Endothelial cell of umbilical vein (primary cell): ENCODE results near the gene PAPPA2. TPM values are rescaled to one million over a fixed set of nuclear protein-coding genes. Genes with fewer than 3 reads are reported as not detected.

Experiments used
- BruUV-seq: library from RNA; stranded (reverse); fragments of 400-500 nt; replicated peaks from 2 replicates; lab custom pipeline; 2021; lab: Mats Ljungman, UMichigan
- CTCF ChIA-PET: fragments of 300-600, 350-600 bp; sonication (Branson Sonifier 250); formaldehyde crosslinking; loops from one replicate; lab custom pipeline; 2021; ENCODE audit warnings: antibody characterized with exemption, inconsistent platforms; lab: Charles Lee
- POLR2A ChIA-PET: fragments of 300-600, 350-600 bp; sonication (Branson Sonifier 250); formaldehyde crosslinking; loops from one replicate; lab custom pipeline; 2021; ENCODE audit warnings: antibody characterized with exemption, inconsistent platforms; lab: Charles Lee
- DNase-seq: peaks from one replicate; pipeline ENCODE4 v3.0.0-alpha.2; 2011; ENCODE audit warnings: low read depth, low spot score
- FAIRE-seq: peaks from 2 replicates; lab custom pipeline; 2011; peaks lifted over from hg19 to GRCh38; lab: Jason Lieb, UNC
- H2AFZ ChIP-seq: 2 replicates; pipeline ENCODE4 v1.6.0; 2012; ENCODE audit warnings: low read depth, low read length, control low read depth, inconsistent platforms
- H3K27ac ChIP-seq: 2 replicates; pipeline ENCODE4 v1.5.1; 2011; ENCODE audit warnings: low read depth, mild to moderate bottlenecking, control low read depth, low read length, moderate library complexity; ENCODE audit not compliant: insufficient read depth
- H3K27me3 ChIP-seq, 2 experiments: 2 replicates each; pipeline versions ENCODE4 v1.6.0 to v1.6.1; 2011; ENCODE audit warnings: low read length in 2 of 2, mixed read lengths in 1 of 2; ENCODE audit not compliant: control insufficient read depth in 2 of 2, insufficient read depth in 2 of 2
- H3K36me3 ChIP-seq, 2 experiments: 2 replicates in 1 of 2; 3 replicates in 1 of 2; pipeline ENCODE4 v1.5.1; 2011; ENCODE audit warnings: low read length in 2 of 2, mild to moderate bottlenecking in 1 of 2, moderate library complexity in 1 of 2; ENCODE audit not compliant: control insufficient read depth in 2 of 2, insufficient read depth in 2 of 2; ENCODE audit errors: extremely low read depth in 1 of 2
- H3K4me1 ChIP-seq: 3 replicates; pipeline ENCODE4 v1.5.1; 2011; ENCODE audit warnings: mild to moderate bottlenecking, low read length; ENCODE audit not compliant: control insufficient read depth, insufficient read depth; ENCODE audit errors: extremely low read depth
- H3K4me2 ChIP-seq: 2 replicates; pipeline ENCODE4 v1.6.1; 2011; ENCODE audit warnings: low read length, control low read depth, mixed read lengths; ENCODE audit not compliant: insufficient read depth
- H3K4me3 ChIP-seq, 3 experiments: fragments of 200-600 bp in 1 of 3; sonication (generic), shearing (Covaris generic) in 1 of 3; replicated peaks in 1 of 3; 2 replicates each; pipeline ENCODE4 v1.5.1; 2011 to 2016; ENCODE audit warnings: control low read depth in 3 of 3, low read length in 3 of 3, mild to moderate bottlenecking in 2 of 3, inconsistent platforms in 1 of 3, low read depth in 1 of 3, moderate library complexity in 1 of 3; ENCODE audit not compliant: insufficient read depth in 1 of 3
- H3K79me2 ChIP-seq: 2 replicates; pipeline ENCODE4 v1.6.0; 2012; ENCODE audit warnings: low read length, inconsistent platforms; ENCODE audit not compliant: control insufficient read depth, insufficient read depth
- H3K9ac ChIP-seq: replicated peaks from 2 replicates; pipeline ENCODE3; 2011; ENCODE audit warnings: low read length, control low read depth; ENCODE audit not compliant: insufficient read depth; ENCODE audit errors: extremely low read depth
- H3K9me1 ChIP-seq: replicated peaks from 3 replicates; pipeline ENCODE4 v1.6.0; 2011; ENCODE audit warnings: mild to moderate bottlenecking, low read length; ENCODE audit not compliant: control insufficient read depth, insufficient read depth; ENCODE audit errors: extremely low read depth
- H3K9me3 ChIP-seq: replicated peaks from 2 replicates; pipeline ENCODE4 v1.5.1; 2012; ENCODE audit warnings: low read length, inconsistent platforms; ENCODE audit not compliant: control insufficient read depth, insufficient read depth
- H4K20me1 ChIP-seq: replicated peaks from 2 replicates; pipeline ENCODE3; 2011; ENCODE audit warnings: mild to moderate bottlenecking, low read length; ENCODE audit not compliant: control insufficient read depth, insufficient read depth; ENCODE audit errors: extremely low read depth
- CTCF ChIP-seq, 2 donors: IDR thresholded peaks; 1 replicate in 1 of 2; 2 replicates in 1 of 2; pipeline ENCODE4 v1.5.1; 2011; ENCODE audit warnings: low read length in 2 of 2, mild to moderate bottlenecking in 2 of 2, moderate library complexity in 2 of 2, control low read depth in 1 of 2, inconsistent platforms in 1 of 2, low read depth in 1 of 2; ENCODE audit not compliant: insufficient read depth in 1 of 2; ENCODE audit errors: extremely low read depth in 1 of 2
- EZH2 ChIP-seq: IDR thresholded peaks from 2 replicates; pipeline ENCODE4 v1.6.1; 2012; ENCODE audit warnings: borderline replicate concordance, low read depth, mild to moderate bottlenecking, moderate library complexity, low read length, inconsistent platforms; ENCODE audit not compliant: severe bottlenecking
- FOS ChIP-seq: IDR thresholded peaks from 2 replicates; pipeline ENCODE4 v1.6.1; 2011; ENCODE audit warnings: mild to moderate bottlenecking, low read length, moderate library complexity, borderline replicate concordance; ENCODE audit not compliant: insufficient read depth
- GATA2 ChIP-seq: IDR thresholded peaks from 2 replicates; pipeline ENCODE4 v1.7.0; 2011; ENCODE audit warnings: low read depth, mild to moderate bottlenecking, moderate library complexity, mixed read lengths, low read length; ENCODE audit not compliant: insufficient read length, insufficient read depth
- JUN ChIP-seq: IDR thresholded peaks from 2 replicates; pipeline ENCODE4 v1.6.1; 2011; ENCODE audit warnings: borderline replicate concordance, low read depth; ENCODE audit not compliant: insufficient read length, insufficient read depth
- MAX ChIP-seq: IDR thresholded peaks from 2 replicates; pipeline ENCODE4 v1.6.1; 2011; ENCODE audit not compliant: insufficient read depth, insufficient read length
- MYC ChIP-seq: IDR thresholded peaks from one replicate; pipeline ENCODE4 v1.6.1; 2011; ENCODE audit warnings: mild to moderate bottlenecking, low read depth, low read length
- POLR2A ChIP-seq: IDR thresholded peaks from 2 replicates; pipeline ENCODE4 v1.6.1; 2012; ENCODE audit warnings: low read depth, mild to moderate bottlenecking, control low read depth, low read length
- POLR2AphosphoS5 ChIP-seq: IDR thresholded peaks from 2 replicates; pipeline ENCODE4 v1.6.1; 2012; ENCODE audit warnings: low read depth, mild to moderate bottlenecking, control low read depth, low read length, moderate library complexity; ENCODE audit not compliant: insufficient read depth
- dilution Hi-C: fragments of 300-500 bp; cut with MboI; formaldehyde crosslinking; loops from one replicate; pipeline ENCODE4 v1.15.0; 2019; ENCODE audit warnings: low sequenced_read_pairs; ENCODE audit not compliant: extremely low pct_ligation_motif_present
- intact Hi-C: fragments of 100-400 bp; cut with micrococcal nuclease; formaldehyde crosslinking; loops from one replicate; pipeline ENCODE4 v1.10.0; 2022
- polyA plus RNA-seq, 4 experiments: library from polyadenylated mRNA; depleted of rRNA in 3 of 4; stranded (reverse) in 3 of 4; unstranded in 1 of 4; fragments of >200 nt; gene quantifications; 2 replicates each; pipeline versions ENCODE4 v1.2.1 to v1.2.3, GENCODE V29; 2011 to 2012; ENCODE audit warnings: missing spikeins in 1 of 4
- total RNA-seq: library from RNA; stranded (reverse); gene quantifications from 2 replicates; pipeline ENCODE4 v1.2.3, GENCODE V29; 2021

The PAPPA2 gene
- total and polyA plus RNA-seq, 2 donors (not counting 3 experiments of a cell fraction or from before 2014, with no cell fraction given) = not detected

- ChIA-PET POLR2A (no interaction called here), CTCF (no interaction called here)
Measured at GRCh38 chr1:176471338-176472121, 8.6 kb downstream of the PAPPA2 start.

GRCh38 chr1:176479971-176480370 lies 17.0 kb downstream of the PAPPA2 start:
- no peak overlapping the region for H3K4me2 ChIP-seq
- no peak overlapping the region for H3K27ac ChIP-seq
- TF ChIP-seq POLR2AphosphoS5 = no peak
- no peak for TF ChIP-seq MAX
- no peak for TF ChIP-seq CTCF (IDR thresholded peaks at IDR 0.05; ENCODE audit: extremely low read depth in 1 of 2, insufficient read depth in 1 of 2, low read depth in 1 of 2, low read length in 2 of 2)
- no peak for TF ChIP-seq EZH2
- TF ChIP-seq POLR2A = no peak
- TF ChIP-seq JUN = no peak
- no peak for TF ChIP-seq GATA2
- TF ChIP-seq MYC = no peak
- no peak for TF ChIP-seq FOS
- H3K36me3 ChIP-seq = no peaks in the 10 kb centered on the region
- H3K79me2 ChIP-seq = no peaks in the 10 kb centered on the region
- CTCF ChIA-PET = no interaction called here
- DNase-seq (no peak), FAIRE-seq (no peak)
- intact Hi-C loops (no loop called here), dilution Hi-C loops (no loop called here)
- H3K9me1 ChIP-seq = no peaks in the 10 kb centered on the region
- no peak overlapping the region for H3K4me3 ChIP-seq
- H3K4me1 ChIP-seq = no peaks in the 10 kb centered on the region
- no TSS peak for BruUV-seq
- no peaks in the 10 kb centered on the region for H4K20me1 ChIP-seq
- peaks cover 6% of the 10 kb centered on the region for H3K9me3 ChIP-seq
- H3K9ac ChIP-seq = no peak overlapping the region
- no peak overlapping the region for H2AFZ ChIP-seq
- H3K27me3 ChIP-seq = no peaks in the 10 kb centered on the region
- POLR2A ChIA-PET = no interaction called here

More at GRCh38 chr1:176471338-176472121, 8.6 kb downstream of the PAPPA2 start:
- no peak overlapping the region for H3K27ac ChIP-seq
- no peaks in the 10 kb centered on the region for H3K36me3 ChIP-seq
- TF ChIP-seq JUN (no peak), GATA2 (no peak), MYC (no peak)
- BruUV-seq = no TSS peak
- FAIRE-seq (no peak), DNase-seq (no peak)
- no peaks in the 10 kb centered on the region for H3K79me2 ChIP-seq
- H3K4me3 ChIP-seq = no peak overlapping the region
- H2AFZ ChIP-seq = no peak overlapping the region
- peaks cover 4% of the 10 kb centered on the region for H3K9me3 ChIP-seq
- intact Hi-C loops = no loop called here
- H4K20me1 ChIP-seq = no peaks in the 10 kb centered on the region
- H3K4me1 ChIP-seq = no peaks in the 10 kb centered on the region
- no peaks in the 10 kb centered on the region for H3K9me1 ChIP-seq
- no peak overlapping the region for H3K9ac ChIP-seq
- dilution Hi-C loops = no loop called here
- H3K4me2 ChIP-seq = no peak overlapping the region
- H3K27me3 ChIP-seq = no peaks in the 10 kb centered on the region
